Testis (tissue), 2 donors: ENCODE data around the gene CLEC2L.

Experiments used
- POLR2A ChIP-seq: fragments of 450-650 bp; IDR thresholded peaks from one replicate; pipeline ENCODE4 v1.6.1; 2017; ENCODE audit warnings: antibody characterized with exemption, mild to moderate bottlenecking, moderate library complexity
- TF ChIP-seq, protein P1 (sequence below), 3 experiments: fragments of 450-650 bp in 2 of 3; fragments of 200-600 bp in 1 of 3; sonication (generic) in 1 of 3; IDR thresholded peaks; one replicate each; pipeline ENCODE4 v1.5.1; 2016 to 2019; ENCODE audit warnings: antibody characterized with exemption in 3 of 3, mild to moderate bottlenecking in 2 of 3, moderate library complexity in 1 of 3

GRCh38 chr7:139562491-139562890, 39.0 kb downstream of the CLEC2L start:
- no peak for TF ChIP-seq POLR2A
- TF ChIP-seq, protein P1, sequence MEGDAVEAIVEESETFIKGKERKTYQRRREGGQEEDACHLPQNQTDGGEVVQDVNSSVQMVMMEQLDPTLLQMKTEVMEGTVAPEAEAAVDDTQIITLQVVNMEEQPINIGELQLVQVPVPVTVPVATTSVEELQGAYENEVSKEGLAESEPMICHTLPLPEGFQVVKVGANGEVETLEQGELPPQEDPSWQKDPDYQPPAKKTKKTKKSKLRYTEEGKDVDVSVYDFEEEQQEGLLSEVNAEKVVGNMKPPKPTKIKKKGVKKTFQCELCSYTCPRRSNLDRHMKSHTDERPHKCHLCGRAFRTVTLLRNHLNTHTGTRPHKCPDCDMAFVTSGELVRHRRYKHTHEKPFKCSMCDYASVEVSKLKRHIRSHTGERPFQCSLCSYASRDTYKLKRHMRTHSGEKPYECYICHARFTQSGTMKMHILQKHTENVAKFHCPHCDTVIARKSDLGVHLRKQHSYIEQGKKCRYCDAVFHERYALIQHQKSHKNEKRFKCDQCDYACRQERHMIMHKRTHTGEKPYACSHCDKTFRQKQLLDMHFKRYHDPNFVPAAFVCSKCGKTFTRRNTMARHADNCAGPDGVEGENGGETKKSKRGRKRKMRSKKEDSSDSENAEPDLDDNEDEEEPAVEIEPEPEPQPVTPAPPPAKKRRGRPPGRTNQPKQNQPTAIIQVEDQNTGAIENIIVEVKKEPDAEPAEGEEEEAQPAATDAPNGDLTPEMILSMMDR (IDR thresholded peaks at IDR 0.05) = no peak
